Gastroesophageal sphincter (tissue), 3 donors: ENCODE results near the gene KRTAP10-2.

ENCODE experiments used
- CTCF ChIP-seq, 4 experiments: fragments of 200-600 bp in 2 of 4; fragments of 450-650 bp in 2 of 4; sonication (generic) in 1 of 4; IDR thresholded peaks; one replicate each; pipeline ENCODE4 v1.5.1; 2017 to 2019; ENCODE audit warnings: antibody characterized with exemption in 4 of 4, mild to moderate bottlenecking in 2 of 4, moderate library complexity in 2 of 4
- EP300 ChIP-seq: sonication (generic); formaldehyde crosslinking; IDR thresholded peaks from one replicate; pipeline ENCODE4 v1.6.1; 2017; ENCODE audit warnings: antibody characterized with exemption, mild to moderate bottlenecking
- POLR2A ChIP-seq, 2 donors: fragments of 450-650 bp; IDR thresholded peaks; one replicate each; pipeline ENCODE4 v1.6.1; 2017; ENCODE audit warnings: antibody characterized with exemption in 2 of 2, mild to moderate bottlenecking in 2 of 2, moderate library complexity in 1 of 2
- POLR2AphosphoS5 ChIP-seq: sonication (generic); formaldehyde crosslinking; IDR thresholded peaks from one replicate; pipeline ENCODE4 v1.6.1; 2017; ENCODE audit warnings: antibody characterized with exemption

GRCh38 chr21:44511219-44511937 lies 39.9 kb downstream of the KRTAP10-2 start:
- TF ChIP-seq POLR2A (IDR thresholded peaks at IDR 0.05) (no peak), CTCF (IDR thresholded peaks at IDR 0.05) (no peak), POLR2AphosphoS5 (no peak), EP300 (no peak)
